ENCODE results near the gene FOXI1.
"Not testable (repeated sequence)": the region's sequence is repeated elsewhere in the genome, so short reads cannot be mapped to it uniquely, and the experiment has no call there.

The FOXI1 gene

DNA sequence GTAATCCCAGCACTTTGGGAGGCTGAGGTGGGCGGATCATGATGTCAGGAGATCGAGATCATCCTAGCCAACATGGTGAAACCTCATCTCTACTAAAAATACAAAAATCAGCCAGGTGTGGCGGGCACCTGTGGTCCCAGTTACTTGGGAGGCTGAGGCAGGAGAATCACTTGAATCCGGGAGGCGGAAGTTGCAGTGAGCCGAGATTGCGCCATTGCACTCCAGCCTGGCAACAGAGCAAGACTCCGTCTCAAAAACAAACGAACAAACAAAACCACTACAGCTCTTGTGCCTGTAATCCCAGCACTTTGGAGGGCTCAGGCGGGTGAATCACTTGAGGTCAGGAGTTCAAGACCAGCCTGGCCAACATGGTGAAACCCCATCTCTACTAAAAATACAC lies 11.4 kb upstream of the FOXI1 start:
- not testable (repeated sequence) for DNase-seq

DNA sequence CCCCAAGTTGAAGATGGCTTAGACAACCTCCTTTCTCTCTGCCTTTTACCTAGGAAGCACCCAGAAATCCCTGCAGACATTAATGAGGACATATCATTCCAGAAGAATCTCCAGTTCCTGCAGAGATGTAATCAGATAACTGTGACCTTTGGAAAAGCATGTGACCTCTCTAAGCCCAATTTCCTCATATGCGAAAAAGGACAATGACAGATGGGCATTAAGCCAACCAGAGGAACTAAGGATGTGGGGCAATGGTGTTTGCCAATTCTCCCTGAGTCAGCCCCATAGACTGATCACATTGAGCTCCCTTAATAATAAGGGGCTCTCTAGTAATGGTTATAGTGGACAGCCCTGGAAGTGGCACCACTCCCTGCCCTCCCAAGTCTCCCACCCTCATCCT lies 10.1 kb upstream of the FOXI1 start:
- no peak for DNase-seq

DNA sequence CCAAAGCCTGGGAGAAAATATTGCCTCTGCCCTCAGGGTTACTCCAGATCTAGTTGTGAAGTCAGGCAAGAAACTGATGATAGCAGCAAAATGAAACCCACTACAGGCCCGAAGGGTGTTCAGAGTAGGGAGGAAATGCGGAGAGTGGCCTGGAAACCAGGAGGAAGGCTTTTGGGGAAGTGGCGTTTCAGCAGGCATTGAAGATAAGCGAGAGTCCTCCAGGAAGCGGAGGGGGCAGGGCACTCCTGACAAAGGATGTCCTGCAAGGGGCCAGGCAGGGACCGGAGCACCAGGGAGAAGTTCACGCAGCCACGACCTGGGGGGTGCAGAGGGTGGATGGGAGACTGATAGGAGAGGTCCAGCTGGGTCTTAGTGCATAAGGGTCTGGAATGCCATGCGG lies 7.8 kb upstream of the FOXI1 start:
- DNase-seq, result peak; percentile 93

DNA sequence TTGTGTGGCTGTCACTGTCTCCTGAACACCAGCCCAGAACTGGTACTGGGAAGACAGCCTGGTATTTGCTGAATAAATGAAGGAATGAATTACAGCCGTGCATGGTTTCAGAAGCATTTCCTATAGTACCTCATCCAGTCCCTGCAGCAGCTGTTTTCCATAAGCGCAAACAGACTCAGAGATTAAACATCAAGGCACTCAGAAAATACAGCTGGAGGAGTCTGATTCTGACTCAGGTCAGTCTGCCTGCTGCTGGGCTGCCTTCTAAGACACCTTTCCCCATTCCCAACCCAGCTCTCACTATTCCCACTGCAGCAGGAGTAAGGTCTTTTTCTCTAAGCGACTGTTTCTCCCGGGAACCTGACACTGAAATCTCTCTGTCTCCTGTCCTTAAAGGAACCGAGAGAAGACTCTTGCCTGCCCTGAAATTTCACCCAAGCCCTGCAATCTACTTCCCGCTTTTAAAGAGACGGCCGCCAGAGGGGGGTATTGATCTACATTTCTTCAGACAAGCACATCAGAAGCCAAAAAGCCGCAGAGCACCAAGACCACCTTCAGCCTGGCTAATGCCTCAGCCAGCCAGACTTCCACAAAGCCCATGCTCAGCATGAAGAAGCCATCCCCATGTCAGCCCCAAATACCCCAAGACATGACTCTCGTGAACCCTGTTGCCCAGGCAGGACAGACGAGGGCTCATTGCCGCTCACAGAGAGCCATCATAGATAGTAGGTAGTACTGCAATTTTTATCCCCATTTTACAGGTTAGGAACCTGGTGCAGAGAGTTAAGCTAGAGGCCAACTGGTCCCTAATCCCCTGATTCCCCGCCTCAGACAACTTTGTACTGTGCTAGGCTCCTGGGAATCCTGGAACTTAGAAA lies 5.4 kb upstream of the FOXI1 start:
- peak; percentile 75 for DNase-seq

DNA sequence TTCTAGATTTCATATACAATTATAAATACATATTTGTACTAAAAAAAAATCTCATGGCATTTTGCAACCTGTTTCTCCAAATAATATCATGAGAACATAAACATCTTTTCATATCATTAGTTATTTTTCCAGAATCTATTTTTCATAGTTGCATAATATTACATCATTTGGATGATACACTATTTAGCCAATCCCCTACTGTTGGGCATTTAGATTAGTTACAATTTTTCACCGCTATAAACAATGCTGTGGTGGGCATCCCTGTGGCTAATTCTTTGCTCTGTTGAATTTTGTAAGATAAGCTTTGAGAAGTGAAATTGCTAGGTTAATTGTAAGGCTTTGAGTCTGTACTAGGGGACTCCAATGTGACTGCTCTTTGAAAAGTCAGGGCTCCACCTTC lies 2.2 kb upstream of the FOXI1 start:
- no peak for DNase-seq

DNA sequence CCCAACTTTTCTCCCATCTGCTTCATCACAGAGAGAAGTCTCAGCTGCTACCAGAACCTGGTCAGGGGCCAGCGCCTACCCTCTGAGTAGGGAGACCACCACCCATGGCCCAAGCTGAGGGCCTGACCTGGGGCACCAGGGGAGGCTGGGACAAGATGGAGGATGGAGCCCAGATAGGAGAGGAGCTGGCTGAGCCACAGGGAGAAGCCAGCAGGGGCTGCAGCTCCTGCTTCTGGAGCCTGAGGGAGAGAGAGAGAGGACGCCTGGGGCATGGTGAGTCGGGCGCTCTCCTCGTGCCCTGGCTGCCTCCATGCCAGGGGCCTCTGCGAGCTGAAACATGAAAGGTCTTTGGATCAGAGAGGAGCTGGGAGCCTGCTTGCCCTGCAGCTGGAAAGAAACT lies 1.4 kb upstream of the FOXI1 start:
- no peak for DNase-seq

DNA sequence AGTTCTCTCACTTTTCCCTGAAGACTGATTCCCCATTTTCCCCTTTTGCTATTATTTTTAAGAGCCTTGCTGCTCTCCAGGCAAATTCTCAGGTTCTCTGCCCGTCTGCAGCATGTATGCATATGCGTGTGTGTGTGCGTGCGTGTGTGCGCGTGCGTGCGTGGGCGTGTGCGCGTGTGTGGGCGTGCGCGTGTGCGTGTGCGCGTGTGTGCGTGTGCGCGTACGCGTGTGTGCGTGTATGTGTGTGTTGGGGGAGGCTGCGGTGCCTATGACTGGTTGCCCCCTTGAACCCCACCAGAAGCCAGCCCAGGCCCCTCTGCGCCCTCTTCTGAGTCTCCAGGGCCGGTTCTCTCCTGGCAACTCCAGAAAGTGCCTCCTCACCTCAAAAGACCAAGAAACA lies 987 bp upstream of the FOXI1 start:
- no peak for DNase-seq

DNA sequence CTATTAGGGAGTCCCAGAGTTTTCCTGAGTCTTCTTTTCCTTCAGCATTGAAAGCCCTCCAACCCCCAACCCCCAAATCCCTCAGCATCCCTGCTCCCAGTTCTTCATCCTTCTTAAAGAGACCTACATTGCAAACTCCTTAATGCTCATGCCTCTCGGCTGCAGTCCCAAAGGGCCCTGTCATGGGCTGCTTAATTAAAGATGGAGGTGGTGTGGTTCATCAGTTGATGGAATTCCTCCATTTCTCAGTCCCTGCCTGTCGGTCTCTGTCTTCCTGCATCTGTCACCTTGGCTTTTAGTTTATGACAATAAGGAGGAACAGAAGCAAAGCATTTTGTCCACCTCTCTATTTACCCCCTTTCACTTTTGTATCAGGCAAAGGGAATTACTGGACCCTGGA lies 2.0 kb downstream of the FOXI1 start:
- no peak for DNase-seq

DNA sequence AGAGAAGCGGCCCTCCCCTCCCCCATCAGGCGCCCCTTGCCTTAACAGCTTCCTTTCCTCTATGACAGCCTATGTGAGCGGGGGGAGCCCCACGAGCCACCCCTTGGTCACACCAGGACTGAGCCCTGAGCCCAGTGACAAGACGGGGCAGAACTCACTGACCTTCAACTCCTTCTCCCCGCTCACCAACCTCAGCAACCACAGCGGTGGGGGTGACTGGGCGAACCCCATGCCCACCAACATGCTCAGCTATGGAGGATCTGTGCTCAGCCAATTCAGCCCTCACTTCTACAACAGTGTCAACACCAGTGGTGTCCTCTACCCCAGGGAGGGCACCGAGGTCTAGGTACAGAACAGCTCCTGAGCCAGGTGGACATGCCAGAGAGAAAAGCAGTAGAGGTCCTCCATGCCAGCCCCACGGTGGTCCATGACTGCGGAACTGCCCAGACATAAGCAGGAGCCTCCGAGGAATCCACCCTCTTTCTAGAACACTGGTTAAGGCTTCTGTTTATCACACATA lies 2.6 kb downstream of the FOXI1 start:
- no peak for DNase-seq

DNA sequence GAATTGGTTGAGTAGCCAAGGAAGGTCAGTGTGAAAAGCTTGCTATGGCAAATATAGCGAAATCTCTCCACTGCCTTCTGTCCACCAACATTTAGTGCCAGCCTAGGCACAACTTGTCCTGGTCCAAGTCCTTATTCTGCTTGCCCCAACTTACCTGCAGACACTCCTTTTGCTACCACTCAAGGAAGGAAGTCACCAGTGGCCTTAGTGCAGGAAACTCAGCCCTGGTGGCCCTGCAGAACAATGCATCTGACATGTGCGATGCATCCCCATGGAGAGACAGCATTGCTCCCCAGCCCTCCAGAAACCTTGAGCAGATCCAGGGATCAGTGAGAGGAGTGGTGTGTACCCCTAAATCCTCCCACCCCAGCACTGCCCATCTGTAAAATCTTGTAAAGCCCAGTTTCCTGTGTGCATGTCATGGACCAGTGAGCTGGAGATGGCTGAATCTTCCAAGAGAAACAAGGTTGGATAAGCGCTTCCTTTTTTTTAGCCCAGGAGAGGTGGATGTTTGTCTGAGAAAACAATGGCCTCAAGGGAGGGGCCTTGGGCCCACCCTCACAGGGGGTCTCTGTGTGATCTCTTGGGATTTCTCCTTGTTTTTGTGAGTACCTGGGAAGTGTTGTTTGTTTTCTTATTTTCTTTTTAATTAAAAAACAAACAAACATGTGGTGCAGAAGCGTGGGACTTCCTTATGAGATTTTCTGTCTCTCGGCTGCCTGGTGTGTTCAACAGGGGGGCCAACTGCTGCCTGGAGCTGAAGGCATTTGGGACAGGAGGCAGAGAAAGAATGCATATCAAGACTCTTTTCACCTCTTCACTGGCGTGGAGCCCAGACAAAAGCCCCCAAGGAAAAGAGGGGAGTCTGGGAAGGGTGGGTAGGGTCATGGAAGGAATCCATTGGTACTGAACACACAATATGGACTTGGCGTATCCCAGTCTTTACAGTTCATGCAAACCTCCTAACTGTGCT lies 3.6 kb downstream of the FOXI1 start:
- DNase-seq, result no peak

DNA sequence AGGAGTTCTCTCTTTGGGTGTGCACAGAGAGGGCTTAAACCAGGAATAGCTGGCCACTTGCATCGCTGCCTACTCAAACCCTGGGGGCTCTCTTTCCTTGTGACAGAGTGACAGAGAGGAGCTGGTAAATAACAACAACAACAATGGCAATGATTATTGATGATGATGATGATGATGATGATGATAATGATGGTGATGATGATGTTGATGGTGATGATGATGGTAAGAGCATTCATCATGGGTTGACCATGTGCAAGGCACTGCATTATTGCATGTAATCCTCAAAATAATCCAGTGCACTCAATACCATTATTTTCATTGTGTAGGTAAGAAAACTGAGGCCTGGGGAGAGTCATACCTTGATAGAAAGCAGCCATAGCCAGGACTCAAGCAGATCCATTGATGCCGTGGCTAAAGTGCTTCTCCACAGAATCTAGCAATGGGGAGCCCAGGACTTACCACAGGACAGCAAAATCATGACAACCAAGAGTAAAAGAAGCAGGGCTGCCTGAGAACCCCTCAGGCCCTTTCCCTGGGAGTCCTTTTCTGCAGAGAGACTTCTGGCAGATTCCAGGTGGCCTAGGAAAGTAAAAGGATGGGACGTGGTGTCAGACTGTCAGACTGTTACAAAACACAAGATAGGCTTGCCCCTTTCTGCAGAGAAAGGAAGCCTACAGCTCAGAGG lies 4.8 kb downstream of the FOXI1 start:
- DNase-seq, result no peak

DNA sequence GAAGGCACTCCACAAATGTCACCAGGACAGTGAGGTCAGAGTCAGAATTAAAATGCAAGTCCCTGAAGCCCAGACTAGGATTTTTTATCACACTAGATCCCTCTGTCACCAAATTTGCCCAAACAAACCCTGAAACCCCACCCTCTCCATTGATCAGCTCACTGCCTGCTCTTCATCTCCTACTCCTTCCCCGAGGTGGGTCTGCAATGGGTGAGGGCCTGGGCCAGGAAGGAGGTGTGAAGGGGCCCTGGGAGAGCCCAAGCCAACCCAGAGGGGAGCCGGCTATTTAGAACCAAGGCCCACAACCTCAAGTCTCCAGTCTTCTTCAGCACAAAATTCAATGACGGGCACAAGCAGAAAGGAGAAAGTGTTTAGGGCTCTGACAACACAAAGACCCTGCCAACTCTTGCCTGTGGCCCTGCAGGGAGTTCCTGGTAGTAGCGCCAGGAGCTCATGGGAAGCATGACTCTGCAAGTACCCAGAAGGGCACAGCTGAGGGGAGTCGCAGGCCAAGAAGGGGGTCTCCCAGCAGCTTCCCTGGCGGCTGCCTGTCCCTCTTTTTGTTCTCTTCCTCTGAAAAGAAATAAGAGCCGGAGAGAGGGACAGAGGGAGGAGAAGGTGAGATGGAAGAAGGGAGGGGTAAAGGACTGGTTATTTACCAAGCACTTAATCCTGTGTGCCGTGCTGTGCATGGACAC lies 5.5 kb downstream of the FOXI1 start:
- DNase-seq, result no peak

DNA sequence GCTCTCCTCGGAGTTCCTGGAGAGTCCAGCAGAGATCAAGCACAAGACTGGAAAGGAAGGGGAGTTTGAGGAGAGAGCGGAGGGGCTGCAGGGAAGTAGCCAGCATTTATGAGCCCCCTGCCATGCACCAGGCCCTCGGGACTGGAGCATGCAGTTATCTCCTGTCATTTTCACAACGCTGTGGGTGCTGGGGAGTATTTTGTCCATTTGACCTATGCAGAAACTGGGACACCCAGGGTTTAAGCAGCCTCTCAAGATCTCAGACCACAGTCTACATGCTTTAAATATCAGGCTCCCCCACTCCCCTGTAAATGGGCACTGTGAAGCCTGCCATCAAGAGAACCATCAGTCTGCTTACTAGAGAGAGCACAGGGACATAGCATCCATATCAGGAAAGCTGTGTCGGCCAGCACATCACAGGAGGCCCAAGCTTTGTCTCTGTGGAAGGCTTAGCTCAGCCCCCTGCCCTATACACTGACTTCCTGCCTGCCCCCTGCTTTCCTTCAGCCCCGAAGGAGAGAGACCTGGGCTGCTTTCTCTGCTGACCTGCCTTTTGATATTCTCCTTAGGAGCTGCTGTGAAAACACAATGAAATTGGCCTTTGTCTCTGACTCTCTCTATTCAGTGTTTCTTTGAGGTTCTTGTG lies 7.3 kb downstream of the FOXI1 start:
- DNase-seq, result no peak

DNA sequence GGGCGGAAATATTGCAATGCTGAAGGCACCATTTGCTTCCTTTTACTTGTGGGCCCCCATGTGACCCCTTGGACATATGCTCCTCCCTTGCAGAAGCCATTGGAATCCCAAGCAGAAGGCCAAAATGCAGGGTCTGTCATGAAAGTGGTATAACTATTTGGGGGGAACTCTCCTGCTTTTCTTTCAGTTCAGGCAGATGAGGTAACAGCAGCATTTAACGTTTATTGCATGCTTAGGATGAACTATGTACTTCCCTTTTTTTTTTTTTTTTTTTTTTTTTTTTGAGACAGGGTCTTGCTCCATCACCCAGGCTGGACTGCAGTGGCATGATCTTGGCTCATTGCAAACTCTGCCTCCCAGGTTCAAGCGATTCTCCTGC lies 7.8 kb downstream of the FOXI1 start:
- no peak for DNase-seq

DNA sequence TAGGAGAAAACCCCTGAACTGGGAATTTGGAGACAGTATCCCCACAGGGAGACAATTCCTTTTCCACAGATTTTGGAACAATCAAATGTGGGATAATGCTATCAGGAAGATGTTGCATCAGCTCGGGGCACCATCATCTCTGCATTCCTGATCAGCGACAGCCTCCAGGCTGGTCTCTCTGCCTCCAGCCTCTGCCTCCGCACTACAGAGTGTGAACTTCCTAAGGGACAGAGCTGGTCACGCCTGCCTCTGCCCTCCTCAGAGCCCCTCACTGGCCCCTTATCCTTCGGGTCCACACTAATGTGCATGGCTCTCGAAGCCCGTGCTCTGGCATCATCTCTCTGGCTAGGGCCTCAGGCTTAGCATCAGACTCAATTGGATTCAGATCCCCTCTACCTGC lies 8.6 kb downstream of the FOXI1 start:
- DNase-seq, result no peak

DNA sequence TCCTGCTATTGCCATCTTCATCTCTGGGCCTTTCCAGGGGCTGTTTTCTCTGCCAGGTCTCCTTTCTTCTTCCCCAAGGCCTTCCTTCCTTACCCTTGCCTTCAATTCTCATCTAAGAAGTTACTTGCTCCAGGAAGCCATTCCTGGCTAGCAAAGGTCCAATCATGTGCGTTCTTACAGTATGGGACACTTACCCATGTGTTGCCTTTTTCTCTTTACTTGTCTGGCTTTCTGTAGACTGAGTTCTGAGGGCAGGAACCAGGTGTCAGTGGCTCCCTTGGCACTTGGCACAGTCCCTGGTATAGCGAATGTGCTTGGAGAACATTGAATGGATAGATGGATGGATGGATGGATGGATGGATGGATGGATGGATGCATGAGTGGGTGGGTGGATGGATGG lies 10.2 kb downstream of the FOXI1 start:
- no peak for DNase-seq

DNA sequence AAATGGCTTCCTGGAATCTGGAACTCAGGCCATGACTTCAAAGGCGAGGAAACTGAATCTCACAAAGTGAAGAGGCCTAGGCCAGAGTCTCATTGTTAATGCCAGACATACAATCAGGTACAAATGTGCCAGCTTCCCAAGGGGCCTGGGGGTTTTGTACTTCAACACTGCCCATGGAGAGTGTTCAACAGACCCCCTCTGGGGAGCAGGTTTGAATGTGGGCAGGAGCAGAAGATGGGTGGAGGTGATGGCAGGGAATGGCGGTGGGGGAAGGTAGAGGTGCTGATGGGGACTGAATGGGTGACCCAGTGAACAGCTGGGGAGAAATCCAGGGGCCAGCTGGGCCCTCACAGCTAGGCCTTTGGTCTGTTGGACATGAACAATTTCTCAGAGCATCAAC lies 12.0 kb downstream of the FOXI1 start:
- no peak for DNase-seq

DNA sequence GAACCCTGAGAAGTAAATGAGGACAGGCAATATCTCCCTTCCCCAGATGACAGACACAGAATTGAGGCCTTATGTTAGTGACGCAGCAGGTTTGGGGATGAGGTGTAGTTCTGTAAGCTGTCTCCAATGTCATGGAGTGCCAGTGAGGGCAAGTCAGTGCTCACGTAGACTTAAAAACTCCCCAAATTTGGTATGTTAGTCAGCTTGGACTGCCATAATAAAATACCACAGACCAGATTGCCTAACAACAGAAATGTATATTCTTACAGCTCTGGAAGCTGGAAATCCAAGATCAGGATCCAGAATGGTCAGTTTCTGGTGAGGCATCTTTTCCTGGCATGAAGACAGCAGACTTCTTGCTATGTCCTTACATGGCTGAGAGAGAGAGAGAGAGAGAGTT lies 14.9 kb downstream of the FOXI1 start:
- DNase-seq, result no peak

DNA sequence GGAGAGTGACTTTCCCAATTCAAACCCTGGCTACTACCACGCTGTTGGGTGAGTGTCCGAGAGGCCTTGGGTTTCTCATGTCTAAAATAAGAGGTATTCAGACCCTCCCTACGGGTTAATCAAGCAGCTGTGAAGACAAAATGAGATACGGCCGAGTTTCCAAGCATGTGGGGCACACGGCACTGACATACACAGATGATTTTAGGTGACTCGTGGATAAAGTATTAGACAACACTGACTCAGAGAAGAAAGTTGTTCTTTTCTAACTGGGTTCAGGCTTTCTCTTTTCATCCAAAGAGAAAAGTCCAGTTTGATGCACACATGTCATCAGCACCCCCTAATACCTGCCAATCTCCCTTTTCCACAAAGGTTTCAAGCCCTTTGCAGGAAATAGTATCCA lies 15.6 kb downstream of the FOXI1 start:
- DNase-seq, result no peak

DNA sequence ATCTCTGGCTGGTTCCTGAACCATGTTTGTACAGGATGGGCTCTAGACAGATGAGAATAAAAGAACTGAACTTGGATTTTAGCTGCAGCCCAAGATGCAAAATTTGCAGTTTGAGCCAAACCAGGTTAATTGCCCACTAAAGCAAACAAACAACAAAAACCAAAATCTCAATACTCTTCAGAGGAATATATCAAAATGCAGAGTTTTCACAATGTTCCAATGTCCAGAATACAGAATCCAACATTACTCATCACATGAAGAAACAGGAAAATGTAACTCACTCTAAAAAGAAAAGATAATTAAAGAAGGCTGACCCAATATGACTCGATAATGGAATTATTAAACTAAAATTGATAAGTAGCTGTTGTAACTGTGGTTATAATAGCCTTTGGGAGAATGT lies 20.4 kb downstream of the FOXI1 start:
- no peak for DNase-seq

DNA sequence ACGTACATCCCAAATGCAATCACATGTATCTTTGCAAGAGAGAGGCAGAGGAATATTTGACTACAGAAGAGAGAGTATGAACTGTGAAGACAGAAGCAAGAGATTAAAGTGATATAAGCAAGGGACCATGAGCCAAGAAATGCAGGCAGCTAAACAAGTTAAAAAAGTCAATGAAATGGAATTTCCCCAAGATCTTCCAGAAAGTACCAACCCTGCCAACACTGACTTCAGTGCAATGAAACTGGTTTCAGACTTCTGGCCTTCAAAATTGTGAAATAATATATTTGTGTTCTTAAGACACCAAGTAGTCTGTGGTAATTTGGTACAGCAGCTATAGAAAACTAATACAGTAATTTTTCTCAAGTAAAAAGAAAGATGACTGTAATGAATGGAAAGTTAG lies 20.9 kb downstream of the FOXI1 start:
- no peak for DNase-seq

DNA sequence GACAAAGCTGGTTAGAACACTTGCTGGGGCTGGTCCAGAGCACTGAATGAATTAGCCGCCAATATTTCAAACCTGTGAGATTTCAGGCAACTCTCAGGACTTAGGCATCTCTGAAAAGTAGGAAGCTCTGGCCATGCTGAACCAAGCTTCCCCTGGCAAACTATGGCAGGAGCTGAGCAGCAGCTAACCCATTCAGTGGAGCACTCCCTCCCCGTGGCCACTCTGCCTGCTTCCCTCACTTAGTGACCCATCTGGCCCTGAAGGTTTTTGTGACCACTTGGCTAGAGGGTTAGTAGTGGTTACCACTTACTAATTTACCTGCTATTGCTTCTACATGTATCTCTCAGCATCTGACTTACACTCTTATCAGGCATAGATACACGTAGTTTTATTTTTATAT lies 25.5 kb downstream of the FOXI1 start:
- no peak for DNase-seq

Measured in GDM1 (cell line).